GM18511 (cell line): ENCODE measurements around the gene GALNT18.

Source experiments
- ATAC-seq: cut with Tn5 transposase; IDR thresholded peaks from one replicate; pipeline ENCODE4 v1.9.1; 2021; ENCODE audit warnings: mild to moderate bottlenecking, moderate library complexity; ENCODE audit not compliant: unreplicated experiment

The GALNT18 gene

DNA sequence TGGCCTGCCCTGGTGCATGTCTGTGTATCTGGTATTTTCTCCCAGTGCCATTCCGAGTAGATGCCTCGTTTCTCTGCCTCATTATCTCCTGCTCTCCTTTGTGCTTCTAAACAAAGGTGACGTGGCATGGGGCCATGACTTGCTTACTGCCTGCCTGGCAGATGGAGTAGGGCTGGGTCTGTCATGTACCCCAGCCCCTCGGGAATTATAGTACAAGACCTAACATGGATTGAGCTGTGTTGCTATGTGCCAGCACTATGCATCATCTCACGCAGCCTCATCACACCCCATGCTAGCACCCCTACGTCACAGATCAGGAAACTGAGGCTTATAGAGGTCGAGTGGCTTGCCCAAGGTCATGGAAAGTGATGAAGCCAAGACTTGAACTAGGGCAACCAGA, 88.1 kb downstream of the GALNT18 start:
- no peak for ATAC-seq

DNA sequence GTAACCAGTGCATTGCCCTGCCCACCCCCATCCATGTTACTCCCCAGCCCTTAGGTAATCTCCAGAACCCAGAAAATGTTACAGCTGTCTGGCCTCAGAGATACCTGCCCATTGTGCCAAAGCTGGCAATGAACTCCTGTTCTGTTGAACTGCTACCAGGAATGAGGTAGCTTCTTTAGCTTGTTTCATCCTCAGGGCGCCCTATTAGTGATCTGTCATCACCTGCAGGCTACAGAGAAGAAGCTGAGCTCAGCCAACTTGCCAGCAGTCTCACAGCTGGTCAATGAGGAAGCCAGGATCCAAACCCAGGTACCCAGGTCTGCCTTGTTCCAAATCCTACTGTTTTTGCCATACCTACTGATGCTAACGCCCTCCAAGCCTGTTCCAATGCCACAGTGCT, 88.7 kb downstream of the GALNT18 start:
- ATAC-seq, result no peak

DNA sequence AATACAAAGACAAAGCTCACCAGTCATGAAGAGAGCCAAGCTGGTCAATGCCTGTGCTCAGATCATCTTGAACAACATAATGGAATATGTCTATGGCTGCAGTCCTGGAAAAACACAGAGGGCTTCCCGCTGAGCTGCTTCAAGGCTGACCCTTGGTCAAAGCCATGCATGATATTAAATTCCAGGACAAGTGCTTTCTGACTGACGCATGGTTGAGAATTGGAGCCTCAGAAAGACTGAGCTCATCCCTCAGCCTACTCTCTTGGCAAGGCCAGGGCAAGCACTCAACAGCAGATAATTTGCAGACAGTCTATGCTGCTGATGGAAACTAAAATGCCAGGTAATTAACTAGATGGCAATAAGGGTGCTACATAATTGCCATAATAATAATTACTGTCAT, 89.2 kb downstream of the GALNT18 start:
- no peak for ATAC-seq

DNA sequence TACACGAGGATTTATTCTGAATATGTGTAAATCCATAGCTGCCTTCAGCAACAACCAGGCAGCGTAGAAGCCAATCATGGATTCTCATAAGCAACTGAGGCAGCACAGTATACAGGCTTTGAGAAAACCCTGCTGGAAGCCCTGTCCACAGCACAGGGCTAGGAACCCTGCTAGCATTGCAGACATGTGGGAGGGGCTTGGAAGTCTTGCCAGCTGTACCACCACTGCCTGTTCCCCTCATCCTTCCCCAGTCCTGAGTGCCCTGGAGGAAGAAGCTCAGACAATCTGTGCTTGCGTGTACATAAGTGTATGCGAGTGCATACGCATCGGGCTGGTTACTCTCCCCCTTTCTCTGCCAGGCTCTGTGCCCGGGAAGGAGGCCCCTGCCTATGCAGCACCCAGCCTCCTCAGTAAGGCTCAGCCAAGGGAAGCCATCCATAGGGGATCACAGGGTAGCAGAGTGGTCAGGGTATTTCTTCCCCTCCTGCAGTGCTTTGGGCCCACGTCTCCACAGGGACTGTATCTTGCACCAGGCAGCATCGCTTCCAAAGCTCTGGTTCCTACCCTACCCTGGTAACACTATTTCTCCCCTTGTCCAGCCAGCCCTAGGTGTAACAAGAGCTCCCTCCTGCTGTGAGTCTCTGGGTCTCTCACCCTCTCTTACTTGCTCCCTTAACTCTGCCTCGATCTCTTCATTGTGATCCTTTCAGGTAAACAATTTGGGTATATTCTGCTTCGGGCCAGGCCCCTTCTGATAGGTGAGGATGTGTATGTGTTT, 90.5 kb downstream of the GALNT18 start:
- ATAC-seq, result no peak

DNA sequence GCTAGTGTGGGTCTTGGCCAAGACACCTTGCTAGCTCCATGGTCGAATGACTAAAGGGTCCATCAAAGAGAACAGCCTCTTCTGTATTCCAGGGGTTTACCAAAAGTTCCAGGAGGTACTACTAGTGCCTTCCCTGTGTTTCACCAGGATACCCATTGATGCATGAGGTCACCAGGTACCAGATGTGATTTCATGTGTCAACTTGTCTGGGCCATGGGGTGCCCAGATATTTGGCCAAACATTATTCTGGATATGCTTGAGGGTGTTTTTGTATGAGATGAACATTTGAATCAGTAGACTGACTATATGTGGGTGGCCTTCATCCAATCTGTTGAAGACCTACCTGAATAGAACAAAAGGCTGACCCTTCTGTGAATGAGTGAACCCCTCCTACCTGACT, 92.8 kb downstream of the GALNT18 start:
- ATAC-seq, result no peak

DNA sequence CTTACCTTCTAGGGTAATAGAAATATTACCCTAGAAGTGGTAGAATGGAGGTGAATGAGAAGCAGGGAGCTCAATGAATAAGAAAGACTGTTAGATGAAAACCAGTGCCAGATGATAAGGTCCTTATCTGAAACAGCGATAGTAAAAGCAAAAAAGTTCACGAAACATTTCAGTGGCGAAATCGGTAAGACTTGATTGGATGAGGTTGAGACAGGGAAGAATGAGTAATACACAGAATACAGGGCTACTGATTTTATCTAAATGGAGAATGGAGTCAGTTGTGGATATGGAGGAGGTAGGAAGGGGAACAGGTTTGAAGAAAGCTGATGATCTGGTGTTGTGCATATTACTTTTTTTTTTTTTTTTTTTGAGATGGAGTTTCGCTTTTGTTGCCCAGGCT, 96.5 kb downstream of the GALNT18 start:
- no peak for ATAC-seq

DNA sequence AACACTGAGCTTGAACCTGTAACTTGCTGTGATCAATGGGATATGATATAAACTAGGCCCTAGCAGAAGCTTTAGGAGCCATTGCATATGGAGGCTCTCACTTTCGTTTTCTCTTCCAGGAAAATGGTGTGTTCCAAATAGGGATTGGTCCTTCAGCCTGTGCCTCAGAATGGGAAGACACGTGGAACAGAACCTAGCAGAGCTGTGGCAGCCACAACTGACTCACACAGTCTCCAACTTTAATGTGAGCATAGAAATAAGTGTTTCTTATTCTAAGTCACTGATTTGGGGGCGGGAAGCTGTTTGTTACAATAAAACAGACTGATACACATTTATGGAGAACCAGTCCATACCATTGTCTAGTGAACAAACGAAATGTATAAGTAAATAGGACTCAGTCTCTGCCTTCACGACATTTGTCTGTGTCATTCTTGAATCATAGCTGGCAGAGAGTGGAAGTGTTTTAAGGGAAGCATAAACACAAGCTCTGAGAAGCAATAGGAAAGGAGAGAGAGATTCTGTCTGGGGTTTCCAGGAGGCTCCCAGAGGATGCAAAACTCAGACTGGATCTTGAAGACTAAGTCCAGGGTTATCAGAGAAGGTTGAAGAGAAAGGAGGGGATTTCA, 97.3 kb downstream of the GALNT18 start:
- no peak for ATAC-seq

DNA sequence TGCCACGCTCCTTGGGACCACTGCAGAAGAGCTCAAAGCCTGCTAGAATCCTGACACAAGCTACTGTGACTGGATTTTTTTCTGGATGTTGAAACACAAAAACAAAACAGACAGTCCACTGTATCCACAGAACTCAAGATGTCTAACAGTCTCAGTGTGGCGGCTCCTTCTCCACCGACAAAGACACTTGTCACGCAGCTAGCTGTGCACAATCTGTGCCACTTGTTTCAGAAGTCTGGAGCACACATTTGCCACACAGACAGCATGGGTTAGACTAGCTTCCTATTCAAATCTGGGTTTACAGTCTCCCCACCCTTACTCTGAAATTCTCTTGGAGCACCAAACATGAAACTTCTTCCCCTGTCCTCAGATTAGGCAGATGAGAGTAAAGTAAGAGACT, 99.2 kb downstream of the GALNT18 start:
- no peak for ATAC-seq

DNA sequence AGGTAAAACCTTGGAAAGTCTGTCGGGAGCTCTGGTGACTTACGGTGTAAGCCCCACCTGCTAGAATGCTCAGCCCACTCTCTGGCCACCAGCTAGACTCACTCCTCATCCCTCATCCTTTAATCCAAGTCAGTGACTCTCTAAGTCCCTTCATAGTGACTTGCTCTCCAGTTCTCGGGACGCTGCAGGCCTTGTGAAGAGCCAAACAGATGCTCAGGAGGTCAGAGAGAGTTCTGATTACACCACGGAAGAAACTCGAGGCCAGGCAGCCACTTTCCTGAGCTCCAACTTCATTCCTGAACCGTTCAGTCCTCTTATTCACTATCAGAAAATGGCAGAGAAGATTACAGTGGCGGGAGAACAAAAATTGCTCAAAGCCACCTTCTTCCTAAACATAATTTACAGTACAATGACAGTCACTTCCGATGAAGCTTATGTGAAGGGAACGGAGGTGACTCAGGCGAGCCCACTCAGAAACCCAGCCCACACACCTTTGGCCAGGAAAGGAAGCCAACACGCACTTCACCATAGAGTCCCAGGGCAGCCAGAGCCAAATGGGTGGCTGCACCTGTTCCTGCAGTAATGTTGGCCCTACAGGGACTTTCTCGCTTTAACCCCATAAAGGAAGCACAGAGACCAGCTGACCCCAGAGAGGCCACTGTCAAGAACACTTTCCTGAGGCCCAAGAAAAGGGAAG, 100.4 kb downstream of the GALNT18 start:
- ATAC-seq, result no peak

DNA sequence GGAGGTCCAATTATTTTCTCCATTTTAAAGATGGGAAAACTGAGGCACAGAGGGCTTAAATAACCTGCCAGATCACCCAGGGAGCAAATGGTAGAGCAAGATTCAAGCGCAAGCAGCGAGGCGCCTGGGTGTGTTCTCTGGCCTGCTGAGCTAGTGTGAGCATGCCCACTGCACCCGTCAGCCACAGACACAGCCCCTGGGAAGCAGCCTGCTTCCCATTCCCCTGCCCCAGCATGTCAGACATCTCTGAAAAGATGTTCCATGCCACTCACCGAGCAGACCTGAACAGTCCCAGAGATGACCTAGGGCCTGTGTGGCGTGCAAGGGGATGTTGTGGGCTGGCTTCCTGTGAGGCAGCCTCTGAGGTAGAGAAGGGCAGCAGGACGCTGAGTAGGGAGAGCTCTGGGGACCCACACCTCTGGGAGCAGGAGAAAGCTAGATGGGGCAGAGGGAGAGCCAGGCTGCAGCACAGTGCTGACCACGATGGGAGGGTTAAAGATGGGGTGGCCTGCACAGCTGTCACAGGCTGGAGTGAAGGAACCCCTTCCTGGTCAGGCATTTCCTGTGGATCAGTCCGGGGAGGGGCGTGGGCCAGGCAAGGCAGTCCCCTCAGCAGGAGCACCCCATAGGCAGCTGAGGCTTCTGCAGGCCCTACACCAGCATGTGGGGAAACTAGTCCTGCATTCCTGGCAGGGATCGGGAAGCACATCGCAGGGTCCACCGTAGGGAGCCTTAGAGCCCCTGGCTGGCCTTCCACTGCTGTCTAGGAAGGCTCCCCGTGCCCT, 101.4 kb downstream of the GALNT18 start:
- ATAC-seq, result no peak

DNA sequence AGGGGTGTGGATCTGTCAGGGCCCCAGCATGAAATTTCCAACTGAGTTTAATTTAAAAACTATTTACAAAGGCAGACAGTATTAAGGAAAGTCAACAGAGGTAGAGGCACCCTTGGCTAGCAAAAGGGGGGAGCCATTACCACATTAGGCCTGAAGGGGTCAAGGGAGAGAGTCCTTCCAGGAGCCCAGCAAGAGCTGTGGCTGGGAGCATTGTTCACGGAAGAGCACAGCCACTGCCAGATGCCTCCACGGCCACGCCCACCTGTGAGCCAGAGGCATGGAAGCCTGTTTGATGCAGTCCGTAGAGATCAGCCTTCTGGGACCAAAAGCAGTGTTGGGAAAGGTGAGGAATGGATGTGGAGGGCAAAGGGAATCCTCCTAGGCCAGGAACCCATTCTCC, 102.6 kb downstream of the GALNT18 start:
- no peak for ATAC-seq

DNA sequence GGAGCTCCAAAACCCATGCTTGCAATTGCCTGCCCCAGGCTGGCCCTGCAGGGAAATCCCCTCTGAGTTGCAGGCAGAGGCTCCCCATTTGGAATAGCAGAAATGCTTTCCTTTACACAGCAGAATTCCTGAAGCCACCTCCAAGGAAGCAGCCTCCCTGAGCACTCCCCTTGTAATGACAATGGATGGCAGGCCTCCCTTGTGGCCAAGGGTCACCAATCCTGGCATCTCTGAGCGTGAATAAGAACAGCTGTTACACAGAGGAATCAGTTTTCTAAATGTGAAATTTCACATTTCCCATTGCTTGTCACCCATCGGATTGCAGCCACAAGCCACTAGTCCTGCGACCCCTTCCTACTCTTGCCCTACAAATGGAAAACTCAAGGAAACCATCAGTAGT, 107.6 kb downstream of the GALNT18 start:
- ATAC-seq, result no peak

DNA sequence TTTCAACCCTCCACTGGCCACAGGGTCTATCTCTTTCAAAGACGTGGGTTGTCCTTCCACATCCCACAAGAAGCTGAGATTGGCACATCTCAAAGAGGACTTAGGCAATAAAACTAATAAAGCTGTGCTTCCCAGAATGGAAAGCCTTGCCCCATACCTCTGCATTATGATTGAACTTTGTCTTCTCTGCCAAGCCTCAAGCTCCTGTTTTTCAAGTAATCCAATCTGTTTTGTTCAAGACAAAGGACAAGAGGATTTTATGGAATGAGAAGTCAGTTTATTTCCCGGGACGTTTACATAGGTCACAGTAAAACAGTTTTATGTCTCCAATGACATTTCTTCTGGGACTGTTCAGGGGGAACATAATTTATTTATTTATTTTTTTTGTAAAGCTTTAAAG, 108.4 kb downstream of the GALNT18 start:
- no peak for ATAC-seq

DNA sequence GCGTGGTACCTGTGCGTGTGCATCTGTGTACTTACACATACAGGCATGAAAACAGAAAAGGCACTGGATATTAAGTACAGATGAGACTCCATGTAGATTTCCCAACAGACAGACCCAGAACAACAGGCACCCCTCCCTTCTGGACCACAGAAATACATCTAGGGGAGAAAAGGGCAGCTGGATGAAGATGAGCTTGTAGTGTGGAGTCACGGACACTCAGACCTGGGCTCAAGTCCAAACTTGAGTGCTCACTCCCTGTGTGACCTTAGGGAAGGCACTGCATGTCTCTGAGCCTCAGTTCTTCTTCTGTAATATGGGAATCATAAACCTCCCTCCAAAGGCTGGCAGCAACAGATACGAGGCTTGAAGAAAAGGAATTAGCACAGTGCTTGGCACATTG, 108.9 kb downstream of the GALNT18 start:
- no peak for ATAC-seq

DNA sequence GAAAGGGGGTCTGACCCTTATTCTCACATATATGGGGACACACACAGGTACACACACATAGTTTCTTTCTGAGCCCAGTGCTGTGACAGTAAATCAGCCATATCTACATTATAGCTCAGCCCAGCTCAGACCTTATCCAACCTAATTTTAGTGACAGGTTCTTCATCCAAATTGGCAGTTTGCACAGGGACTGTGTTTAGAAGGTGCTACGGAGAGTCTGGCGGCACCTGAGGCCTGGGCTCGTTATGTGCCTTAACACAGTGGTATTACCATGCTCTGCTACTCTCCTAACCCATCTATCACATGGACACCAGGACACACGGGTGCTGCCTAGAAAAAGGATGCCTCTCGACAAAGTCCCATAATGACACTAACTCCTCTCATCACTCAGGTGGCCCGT, 109.3 kb downstream of the GALNT18 start:
- ATAC-seq, result no peak

DNA sequence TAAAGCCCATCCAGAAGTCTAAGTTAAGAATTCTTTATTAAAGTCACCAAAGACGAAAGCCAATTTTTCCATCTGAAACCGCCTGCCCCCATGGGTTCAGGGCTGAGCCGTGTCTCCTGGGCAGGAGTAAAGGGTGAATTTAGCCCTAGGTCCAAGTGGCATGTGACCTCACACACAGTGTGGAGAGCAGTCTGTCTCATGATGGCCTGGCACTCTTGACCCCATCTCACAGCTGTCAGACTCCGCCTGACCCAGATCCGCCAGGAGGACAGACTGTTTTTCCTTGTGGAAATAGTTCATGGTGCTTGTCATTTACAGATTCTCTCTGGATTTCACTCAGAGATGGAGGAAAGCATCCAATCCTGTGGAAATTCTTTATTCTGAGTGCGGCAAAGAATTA, 109.7 kb downstream of the GALNT18 start:
- ATAC-seq, result no peak

DNA sequence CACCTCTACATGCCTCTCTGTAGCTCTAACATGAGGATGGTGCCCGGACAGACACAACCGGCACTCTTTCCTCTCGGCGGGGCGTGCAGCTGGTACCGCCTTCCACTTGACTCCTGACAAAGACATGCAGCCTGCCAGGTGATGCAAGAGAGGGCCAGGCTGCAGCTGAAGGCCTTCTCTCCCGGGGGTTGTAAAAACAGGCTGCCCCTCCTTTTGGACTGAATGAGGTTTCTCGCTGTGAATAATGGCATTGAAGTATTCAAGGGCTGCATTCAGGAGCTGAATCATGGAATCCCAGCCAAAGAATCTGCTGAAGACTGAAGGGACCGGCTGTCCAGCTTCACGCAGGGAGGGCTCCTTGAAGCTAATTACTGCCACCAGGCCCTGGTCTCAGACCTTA, 110.9 kb downstream of the GALNT18 start:
- ATAC-seq, result no peak

DNA sequence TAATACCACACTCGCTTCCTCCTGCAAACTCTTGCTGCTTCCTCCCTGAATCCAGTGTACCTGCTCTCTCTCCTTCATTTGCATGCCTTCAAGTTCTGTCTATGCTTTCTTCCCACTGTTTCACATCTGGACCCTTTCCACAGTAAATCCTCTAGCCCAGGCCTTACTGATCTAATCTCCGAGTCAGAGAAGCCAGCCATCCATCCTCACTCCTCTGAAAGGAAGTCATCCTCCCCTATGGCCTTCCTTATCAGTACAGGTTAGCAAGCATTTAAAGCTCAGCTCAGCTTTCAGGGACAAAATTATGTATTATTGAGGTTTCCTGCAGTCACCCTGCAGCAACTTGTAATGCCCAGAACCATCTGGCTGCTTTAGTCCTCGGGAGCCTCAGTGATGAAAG, 116.1 kb downstream of the GALNT18 start:
- ATAC-seq, result no peak

DNA sequence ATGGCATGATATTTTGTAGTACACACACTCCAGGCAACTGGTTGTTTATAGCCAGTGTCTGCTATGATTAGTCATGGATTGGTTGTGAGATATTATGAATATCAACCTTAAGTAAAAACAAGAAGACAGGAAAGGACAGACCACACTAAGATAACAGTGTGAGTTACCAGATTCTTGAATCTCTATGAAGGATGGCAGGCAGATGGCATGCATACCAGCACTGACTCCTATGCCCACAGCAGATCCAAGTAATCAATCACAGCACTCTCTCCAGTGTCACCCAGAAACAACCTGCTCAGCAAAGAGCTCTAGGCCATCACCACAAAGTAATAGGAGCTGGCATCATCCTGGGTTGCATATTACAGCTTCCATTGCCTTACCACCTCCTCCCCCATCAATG, 116.6 kb downstream of the GALNT18 start:
- ATAC-seq, result no peak

DNA sequence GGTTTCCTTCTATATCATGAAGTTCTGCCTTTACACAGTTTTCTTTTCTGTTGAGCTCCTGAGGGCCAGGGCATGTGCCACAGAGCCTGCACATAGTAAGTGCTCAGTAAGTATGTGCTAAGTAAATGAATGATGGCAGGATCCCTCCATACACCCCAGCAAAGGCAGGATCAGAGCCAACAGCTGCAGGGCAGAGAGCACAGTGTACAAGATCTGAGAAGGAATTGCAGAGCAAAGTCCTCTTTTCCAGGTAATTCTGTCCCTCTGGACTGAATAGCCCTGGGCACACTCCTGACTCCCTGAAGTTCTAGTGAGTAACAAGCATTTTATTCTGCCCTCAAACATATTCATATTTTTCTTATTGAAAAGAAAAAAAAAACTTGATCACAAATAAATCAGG, 117.7 kb downstream of the GALNT18 start:
- ATAC-seq, result no peak

DNA sequence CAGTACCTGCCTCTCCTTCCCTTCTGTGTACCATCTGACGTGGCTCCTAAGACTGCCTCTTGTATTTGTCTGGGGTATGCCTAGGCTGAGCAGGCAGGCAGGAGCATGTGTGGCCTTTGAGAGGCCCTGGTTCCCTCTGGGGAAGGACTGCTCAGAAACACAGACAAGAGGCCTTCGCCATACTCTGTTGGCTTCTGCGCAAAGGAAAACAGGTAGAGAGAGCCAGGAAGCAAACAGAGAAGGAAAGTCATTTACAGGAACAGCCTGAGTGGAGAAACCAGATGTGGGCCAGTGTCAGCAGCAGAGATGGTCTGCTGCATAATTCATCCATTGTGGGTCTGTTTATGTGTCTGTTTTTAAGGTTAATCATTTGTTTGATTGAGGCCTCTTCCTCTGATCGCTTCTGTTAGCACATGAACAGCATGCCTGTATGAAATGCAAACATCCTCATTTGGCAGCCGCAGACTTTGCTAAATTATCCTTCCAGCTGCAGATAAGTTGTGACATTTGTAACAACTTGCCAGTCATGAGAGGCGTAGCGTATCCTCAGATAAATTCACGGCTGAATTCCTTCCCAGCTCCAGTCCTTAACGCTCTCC, 119.4 kb downstream of the GALNT18 start:
- ATAC-seq, result no peak
